ENCODE data around the gene ZNF552.
"Not testable (repeated sequence)": the region's sequence is repeated elsewhere in the genome, so short reads cannot be mapped to it uniquely, and the experiment has no call there.

ZNF552 gene

GRCh38 chr19:57810410-57811295 is 4.1 kb downstream of the ZNF552 start:
- not testable (repeated sequence) for H4K8ac ChIP-seq (ENCODE audit: low read depth, low read length); H2BK15ac ChIP-seq (ENCODE audit: low read length); H2AFZ ChIP-seq (ENCODE audit: low read length); H2BK12ac ChIP-seq (ENCODE audit: low read length); H2AK5ac ChIP-seq (ENCODE audit: low read depth, low read length); H3K4me1 ChIP-seq (ENCODE audit: control insufficient read depth in 2 of 2, insufficient read depth in 1 of 2, low read depth in 1 of 2, low read length in 2 of 2); H2BK120ac ChIP-seq (ENCODE audit: low read depth, low read length); H4K91ac ChIP-seq (ENCODE audit: low read depth, low read length, poor library complexity); H3K14ac ChIP-seq (ENCODE audit: low read length); H3K79me1 ChIP-seq (ENCODE audit: low read depth, low read length); H3K4me3 ChIP-seq (ENCODE audit: low read length in 2 of 2); H3K9me3 ChIP-seq (replicated peaks in 1 of 2; ENCODE audit: control insufficient read depth in 2 of 2, insufficient read depth in 1 of 2, low read depth in 1 of 2, low read length in 2 of 2); H2BK5ac ChIP-seq (ENCODE audit: low read length); H3K27me3 ChIP-seq (ENCODE audit: control insufficient read depth in 3 of 3, insufficient read depth in 3 of 3, low read depth in 1 of 3, low read length in 3 of 3); H3K18ac ChIP-seq (ENCODE audit: low read length); H3K9ac ChIP-seq (ENCODE audit: low read depth, low read length, poor library complexity); DNase-seq (ENCODE audit: low spot score); H3K4ac ChIP-seq (ENCODE audit: low read length); H3K23ac ChIP-seq (ENCODE audit: low read depth, low read length, poor library complexity); H3K27ac ChIP-seq (replicated peaks; ENCODE audit: low read length); H3K4me2 ChIP-seq (ENCODE audit: insufficient read depth, low read length, poor library complexity, severe bottlenecking)
- peaks cover 11 to 63% of the 10 kb centered on the region in 2 donors for H3K36me3 ChIP-seq (replicated peaks in 1 of 2; ENCODE audit: control insufficient read depth in 2 of 2, insufficient read depth in 2 of 2, low read length in 2 of 2)
- WGBS, 2 donors (ENCODE audit: extremely low coverage in 2 of 2, insufficient read length in 2 of 2, insufficient replicate concordance in 1 of 2) = no CpG with 5 or more reads among the region's 17 CpGs

- DNase-seq (ENCODE audit: low spot score) = no peak
- H3K9me3 ChIP-seq (replicated peaks in 1 of 2; ENCODE audit: control insufficient read depth in 2 of 2, insufficient read depth in 1 of 2, low read depth in 1 of 2, low read length in 2 of 2) = peaks cover 0 to 5% of the 10 kb centered on the region in 2 donors
- H3K23ac ChIP-seq (ENCODE audit: low read depth, low read length, poor library complexity) = no peak overlapping the region
- H3K4me2 ChIP-seq (ENCODE audit: insufficient read depth, low read length, poor library complexity, severe bottlenecking) = no peak overlapping the region
- H3K27me3 ChIP-seq (ENCODE audit: control insufficient read depth in 3 of 3, insufficient read depth in 3 of 3, low read depth in 1 of 3, low read length in 3 of 3) = no peaks in the 10 kb centered on the region
- whole genome bisulfite sequencing, 2 donors (ENCODE audit: extremely low coverage in 2 of 2, insufficient read length in 2 of 2, insufficient replicate concordance in 1 of 2) = no CpG with 5 or more reads among the region's 2 CpGs
- H3K4ac ChIP-seq (ENCODE audit: low read length) = no peak overlapping the region
- no peak overlapping the region for H2BK12ac ChIP-seq (ENCODE audit: low read length)
- H3K9ac ChIP-seq (ENCODE audit: low read depth, low read length, poor library complexity) = no peak overlapping the region
- no peak overlapping the region for H4K91ac ChIP-seq (ENCODE audit: low read depth, low read length, poor library complexity)
- no peak overlapping the region for H2BK15ac ChIP-seq (ENCODE audit: low read length)
- no peak overlapping the region for H3K4me3 ChIP-seq (ENCODE audit: low read length in 2 of 2)
- H3K4me1 ChIP-seq (ENCODE audit: control insufficient read depth in 2 of 2, insufficient read depth in 1 of 2, low read depth in 1 of 2, low read length in 2 of 2) = peaks cover 3 to 5% of the 10 kb centered on the region in 2 donors
- no peak overlapping the region for H4K8ac ChIP-seq (ENCODE audit: low read depth, low read length)
- H3K18ac ChIP-seq (ENCODE audit: low read length) = no peak overlapping the region
- no peak overlapping the region for H2BK120ac ChIP-seq (ENCODE audit: low read depth, low read length)
- no peak overlapping the region for H3K14ac ChIP-seq (ENCODE audit: low read length)
- peaks cover 13 to 60% of the 10 kb centered on the region in 2 donors for H3K36me3 ChIP-seq (replicated peaks in 1 of 2; ENCODE audit: control insufficient read depth in 2 of 2, insufficient read depth in 2 of 2, low read length in 2 of 2)
- no peak overlapping the region for H3K27ac ChIP-seq (replicated peaks; ENCODE audit: low read length)
- H2BK5ac ChIP-seq (ENCODE audit: low read length) = no peak overlapping the region
- no peaks in the 10 kb centered on the region for H3K79me1 ChIP-seq (ENCODE audit: low read depth, low read length)
- H2AFZ ChIP-seq (ENCODE audit: low read length) = no peak overlapping the region
- no peak overlapping the region for H2AK5ac ChIP-seq (ENCODE audit: low read depth, low read length)
These were observed 7.2 kb downstream of the ZNF552 start for GRCh38 chr19:57807541-57807940.

GRCh38 chr19:57803594-57804325 is 11.0 kb downstream of the ZNF552 start:
- H3K23ac ChIP-seq (ENCODE audit: low read depth, low read length, poor library complexity) = no peak overlapping the region
- H3K4me2 ChIP-seq (ENCODE audit: insufficient read depth, low read length, poor library complexity, severe bottlenecking) = peak overlapping the region; percentile 65
- no peak overlapping the region for H3K9ac ChIP-seq (ENCODE audit: low read depth, low read length, poor library complexity)
- no peak overlapping the region for H2AK5ac ChIP-seq (ENCODE audit: low read depth, low read length)
- H3K4me3 ChIP-seq (ENCODE audit: low read length in 2 of 2) = peak overlapping the region; percentile 49 to 71
- no peak overlapping the region for H2BK12ac ChIP-seq (ENCODE audit: low read length)
- peak overlapping the region; percentile 82 for H3K18ac ChIP-seq (ENCODE audit: low read length)
- no CpG with 5 or more reads among the region's 19 CpGs for WGBS, 2 donors (ENCODE audit: extremely low coverage in 2 of 2, insufficient read length in 2 of 2, insufficient replicate concordance in 1 of 2)
- peak; percentile 91 for DNase-seq (ENCODE audit: low spot score)
- peak overlapping the region; percentile 86 for H2AFZ ChIP-seq (ENCODE audit: low read length)
- H3K27ac ChIP-seq (replicated peaks; ENCODE audit: low read length) = peak overlapping the region; percentile 99
- no peak overlapping the region for H3K14ac ChIP-seq (ENCODE audit: low read length)
- H4K91ac ChIP-seq (ENCODE audit: low read depth, low read length, poor library complexity) = no peak overlapping the region
- no peaks in the 10 kb centered on the region for H3K79me1 ChIP-seq (ENCODE audit: low read depth, low read length)
- no peak overlapping the region for H2BK120ac ChIP-seq (ENCODE audit: low read depth, low read length)
- no peak overlapping the region for H4K8ac ChIP-seq (ENCODE audit: low read depth, low read length)
- no peak overlapping the region for H3K4ac ChIP-seq (ENCODE audit: low read length)
- H2BK5ac ChIP-seq (ENCODE audit: low read length) = no peak overlapping the region
- no peak overlapping the region for H2BK15ac ChIP-seq (ENCODE audit: low read length)
- peaks cover 10 to 38% of the 10 kb centered on the region in 2 donors for H3K36me3 ChIP-seq (replicated peaks in 1 of 2; ENCODE audit: control insufficient read depth in 2 of 2, insufficient read depth in 2 of 2, low read length in 2 of 2)
- peaks cover 7 to 13% of the 10 kb centered on the region in 2 donors for H3K4me1 ChIP-seq (ENCODE audit: control insufficient read depth in 2 of 2, insufficient read depth in 1 of 2, low read depth in 1 of 2, low read length in 2 of 2)
- H3K9me3 ChIP-seq (replicated peaks in 1 of 2; ENCODE audit: control insufficient read depth in 2 of 2, insufficient read depth in 1 of 2, low read depth in 1 of 2, low read length in 2 of 2) = peaks cover 0 to 5% of the 10 kb centered on the region in 2 donors
- no peaks in the 10 kb centered on the region for H3K27me3 ChIP-seq (ENCODE audit: control insufficient read depth in 3 of 3, insufficient read depth in 3 of 3, low read depth in 1 of 3, low read length in 3 of 3)

GRCh38 chr19:57803265-57803593 is 11.5 kb downstream of the ZNF552 start:
- no peak overlapping the region for H2BK12ac ChIP-seq (ENCODE audit: low read length)
- peak overlapping the region; percentile 49 to 71 for H3K4me3 ChIP-seq (ENCODE audit: low read length in 2 of 2)
- no CpG with 5 or more reads among the region's 6 CpGs for WGBS, 2 donors (ENCODE audit: extremely low coverage in 2 of 2, insufficient read length in 2 of 2, insufficient replicate concordance in 1 of 2)
- no peaks in the 10 kb centered on the region for H3K79me1 ChIP-seq (ENCODE audit: low read depth, low read length)
- no peak overlapping the region for H3K4ac ChIP-seq (ENCODE audit: low read length)
- no peak overlapping the region for H3K18ac ChIP-seq (ENCODE audit: low read length)
- H3K23ac ChIP-seq (ENCODE audit: low read depth, low read length, poor library complexity) = no peak overlapping the region
- no peak overlapping the region for H2BK120ac ChIP-seq (ENCODE audit: low read depth, low read length)
- peaks cover 0 to 5% of the 10 kb centered on the region in 2 donors for H3K9me3 ChIP-seq (replicated peaks in 1 of 2; ENCODE audit: control insufficient read depth in 2 of 2, insufficient read depth in 1 of 2, low read depth in 1 of 2, low read length in 2 of 2)
- H3K4me1 ChIP-seq (ENCODE audit: control insufficient read depth in 2 of 2, insufficient read depth in 1 of 2, low read depth in 1 of 2, low read length in 2 of 2) = peaks cover 7 to 13% of the 10 kb centered on the region in 2 donors
- no peak overlapping the region for H3K14ac ChIP-seq (ENCODE audit: low read length)
- no peaks in the 10 kb centered on the region for H3K27me3 ChIP-seq (ENCODE audit: control insufficient read depth in 3 of 3, insufficient read depth in 3 of 3, low read depth in 1 of 3, low read length in 3 of 3)
- no peak overlapping the region for H2BK15ac ChIP-seq (ENCODE audit: low read length)
- H4K8ac ChIP-seq (ENCODE audit: low read depth, low read length) = no peak overlapping the region
- peak overlapping the region; percentile 99 for H3K27ac ChIP-seq (replicated peaks; ENCODE audit: low read length)
- no peak overlapping the region for H2AK5ac ChIP-seq (ENCODE audit: low read depth, low read length)
- DNase-seq (ENCODE audit: low spot score) = no peak
- H2BK5ac ChIP-seq (ENCODE audit: low read length) = no peak overlapping the region
- peak overlapping the region; percentile 65 for H3K4me2 ChIP-seq (ENCODE audit: insufficient read depth, low read length, poor library complexity, severe bottlenecking)
- H3K36me3 ChIP-seq (replicated peaks in 1 of 2; ENCODE audit: control insufficient read depth in 2 of 2, insufficient read depth in 2 of 2, low read length in 2 of 2) = peaks cover 7 to 34% of the 10 kb centered on the region in 2 donors
- H4K91ac ChIP-seq (ENCODE audit: low read depth, low read length, poor library complexity) = no peak overlapping the region
- H2AFZ ChIP-seq (ENCODE audit: low read length) = peak overlapping the region; percentile 86
- no peak overlapping the region for H3K9ac ChIP-seq (ENCODE audit: low read depth, low read length, poor library complexity)
